DMS114 treated with DMSO at 0.1 percent for 48 hours (cell line): ENCODE data around the gene DTNA.

Source experiments
- DNase-seq: peaks from one replicate; lab custom pipeline; 2025; ENCODE audit not compliant: unreplicated experiment; lab: John Stamatoyannopoulos, UW

DTNA gene

GRCh38 chr18:34928754-34929335 lies 218.7 kb downstream of the DTNA start:
- no peak for DNase-seq

GRCh38 chr18:34929336-34929780 lies 219.3 kb downstream of the DTNA start:
- no peak for DNase-seq

GRCh38 chr18:34932363-34932762 lies 222.3 kb downstream of the DTNA start:
- no peak for DNase-seq

GRCh38 chr18:34932792-34933466 lies 222.8 kb downstream of the DTNA start:
- no peak for DNase-seq

- no peak for DNase-seq
Observed at GRCh38 chr18:34933909-34934661, 224.0 kb downstream of the DTNA start.

- no peak for DNase-seq
Observed at GRCh38 chr18:34936772-34937171, 226.7 kb downstream of the DTNA start.

GRCh38 chr18:34938090-34938489 lies 228.0 kb downstream of the DTNA start:
- no peak for DNase-seq
